22Rv1 (cell line): ENCODE measurements around the gene CHST15.

Experiments used
- H3K27ac ChIP-seq: fragments of 450-650 bp; 2 replicates; pipeline ENCODE4 v1.5.1; 2017
- CTCF ChIP-seq: fragments of 450-650 bp; IDR thresholded peaks from 2 replicates; pipeline ENCODE4 v1.5.1; 2017; ENCODE audit warnings: mild to moderate bottlenecking
- ZFX ChIP-seq: fragments of 450-650 bp; IDR thresholded peaks from 2 replicates; pipeline ENCODE4 v1.6.1; 2017; ENCODE audit warnings: antibody characterized with exemption, borderline replicate concordance

Gene CHST15

GRCh38 chr10:124088915-124089314 lies 4.5 kb downstream of the CHST15 start:
- H3K27ac ChIP-seq = no peak overlapping the region
- TF ChIP-seq ZFX (no peak), CTCF (no peak)

GRCh38 chr10:124087672-124088634 lies 5.4 kb downstream of the CHST15 start:
- no peak overlapping the region for H3K27ac ChIP-seq
- TF ChIP-seq ZFX (no peak), CTCF (no peak)

GRCh38 chr10:124086787-124087671 lies 6.4 kb downstream of the CHST15 start:
- TF ChIP-seq CTCF (no peak), ZFX (no peak)
- H3K27ac ChIP-seq = no peak overlapping the region

- TF ChIP-seq ZFX (no peak), CTCF (no peak)
- no peak overlapping the region for H3K27ac ChIP-seq
Observed at GRCh38 chr10:124086097-124086710, 7.2 kb downstream of the CHST15 start.

- TF ChIP-seq CTCF (no peak), ZFX (no peak)
Observed at GRCh38 chr10:124085680-124086079, 7.7 kb downstream of the CHST15 start.

GRCh38 chr10:124084708-124085107 lies 8.7 kb downstream of the CHST15 start:
- TF ChIP-seq CTCF (no peak), ZFX (no peak)
- H3K27ac ChIP-seq = no peak overlapping the region

More at GRCh38 chr10:124085680-124086079, 7.7 kb downstream of the CHST15 start:
- H3K27ac ChIP-seq = no peak overlapping the region
